Liver (tissue), 9 donors: Measurements from ENCODE around the gene AEBP1. TPM values are rescaled to one million over a fixed set of nuclear protein-coding genes. Genes with fewer than 3 reads are reported as not detected.

Experiments used
- DNase-seq: peaks from one replicate; pipeline ENCODE4 v3.0.0-alpha.2; 2017; ENCODE audit warnings: low spot score
- H3K27ac ChIP-seq, 2 donors: one replicate each; pipeline ENCODE4 v1.7.0; 2013; ENCODE audit warnings: inconsistent platforms in 2 of 2, low read length in 2 of 2, control low read depth in 1 of 2, low read depth in 1 of 2, mild to moderate bottlenecking in 1 of 2
- H3K27me3 ChIP-seq, 4 donors: one replicate each; pipeline versions ENCODE4 v1.6.1 to v1.7.0; 2013; ENCODE audit warnings: low read length in 3 of 4, inconsistent platforms in 1 of 4, mild to moderate bottlenecking in 1 of 4, moderate library complexity in 1 of 4; ENCODE audit not compliant: control insufficient read depth in 4 of 4, insufficient read depth in 4 of 4
- H3K36me3 ChIP-seq, 4 donors: one replicate each; pipeline versions ENCODE4 v1.6.1 to v1.7.0; 2013; ENCODE audit warnings: low read length in 3 of 4, mild to moderate bottlenecking in 3 of 4, low read depth in 1 of 4, moderate library complexity in 1 of 4; ENCODE audit not compliant: control insufficient read depth in 4 of 4, insufficient read depth in 3 of 4
- H3K4me1 ChIP-seq, 4 donors: one replicate each; pipeline versions ENCODE4 v1.6.1 to v1.7.0; 2013; ENCODE audit warnings: low read length in 3 of 4, mild to moderate bottlenecking in 3 of 4, moderate library complexity in 1 of 4; ENCODE audit not compliant: control insufficient read depth in 4 of 4, insufficient read depth in 4 of 4
- H3K4me3 ChIP-seq, 3 donors: one replicate each; pipeline versions ENCODE4 v1.6.1 to v1.7.0; 2013; ENCODE audit warnings: low read length in 3 of 3, control low read depth in 1 of 3, low read depth in 1 of 3, mild to moderate bottlenecking in 1 of 3
- H3K9ac ChIP-seq, 2 donors: one replicate each; pipeline ENCODE4 v1.7.0; 2013; ENCODE audit warnings: low read length in 2 of 2, mild to moderate bottlenecking in 2 of 2, moderate library complexity in 2 of 2, control low read depth in 1 of 2, low read depth in 1 of 2
- H3K9me3 ChIP-seq, 4 donors: one replicate each; pipeline versions ENCODE4 v1.6.1 to v1.7.0; 2013; ENCODE audit warnings: low read length in 3 of 4; ENCODE audit not compliant: control insufficient read depth in 4 of 4
- ATF3 ChIP-seq: IDR thresholded peaks from 2 replicates; pipeline ENCODE4 v1.6.1; 2016; ENCODE audit warnings: antibody characterized with exemption
- CTCF ChIP-seq: fragments of 150-350 bp; IDR thresholded peaks from 2 replicates; pipeline ENCODE4 v1.5.1; 2017; ENCODE audit warnings: improper control_type of control experiment, low read depth, low read length; ENCODE audit not compliant: missing input control
- EGR1 ChIP-seq, 2 donors: IDR thresholded peaks; 2 replicates each; pipeline ENCODE4 v1.6.1; 2016 to 2018; ENCODE audit warnings: antibody characterized with exemption in 2 of 2, low read depth in 2 of 2
- FOXA1 ChIP-seq: IDR thresholded peaks from 2 replicates; pipeline ENCODE4 v1.6.1; 2016; ENCODE audit warnings: antibody characterized with exemption
- FOXA2 ChIP-seq: IDR thresholded peaks from 2 replicates; pipeline ENCODE4 v1.6.1; 2016; ENCODE audit warnings: antibody characterized with exemption
- GABPA ChIP-seq, 2 donors: IDR thresholded peaks in 1 of 2; conservative IDR thresholded peaks in 1 of 2; 2 replicates each; pipeline ENCODE4 v1.6.1; 2016; ENCODE audit warnings: antibody characterized with exemption in 2 of 2, mild to moderate bottlenecking in 1 of 2, moderate library complexity in 1 of 2
- HNF4A ChIP-seq, 2 donors: conservative IDR thresholded peaks; 2 replicates each; pipeline ENCODE4 v1.6.1; 2016; ENCODE audit warnings: antibody characterized with exemption in 2 of 2, mild to moderate bottlenecking in 2 of 2
- HNF4G ChIP-seq: IDR thresholded peaks from 2 replicates; pipeline ENCODE4 v1.6.1; 2016; ENCODE audit warnings: antibody characterized with exemption
- JUND ChIP-seq, 2 donors: IDR thresholded peaks; 2 replicates each; pipeline ENCODE4 v1.6.1; 2016; ENCODE audit warnings: antibody characterized with exemption in 2 of 2
- MAX ChIP-seq: IDR thresholded peaks from 2 replicates; pipeline ENCODE4 v1.6.1; 2016; ENCODE audit warnings: antibody characterized with exemption
- NR2F2 ChIP-seq: IDR thresholded peaks from 2 replicates; pipeline ENCODE4 v1.6.1; 2016; ENCODE audit warnings: antibody characterized with exemption
- RAD21 ChIP-seq, 2 donors: IDR thresholded peaks; 2 replicates each; pipeline ENCODE4 v1.6.1; 2016; ENCODE audit warnings: antibody characterized with exemption in 2 of 2, mild to moderate bottlenecking in 2 of 2
- REST ChIP-seq: IDR thresholded peaks from 2 replicates; pipeline ENCODE4 v1.6.1; 2016; ENCODE audit warnings: antibody characterized with exemption, mild to moderate bottlenecking
- RXRA ChIP-seq, 2 donors: IDR thresholded peaks; 2 replicates each; pipeline ENCODE4 v1.6.1; 2017 to 2018; ENCODE audit warnings: antibody characterized with exemption in 2 of 2, mild to moderate bottlenecking in 1 of 2
- SP1 ChIP-seq: IDR thresholded peaks from 2 replicates; pipeline ENCODE4 v1.6.1; 2018; ENCODE audit warnings: antibody characterized with exemption, mild to moderate bottlenecking
- TAF1 ChIP-seq: conservative IDR thresholded peaks from 2 replicates; pipeline ENCODE4 v1.6.1; 2016; ENCODE audit warnings: antibody characterized with exemption, mild to moderate bottlenecking
- YY1 ChIP-seq: IDR thresholded peaks from 2 replicates; pipeline ENCODE4 v1.6.1; 2016; ENCODE audit warnings: antibody characterized with exemption, mild to moderate bottlenecking
- ZBTB33 ChIP-seq: IDR thresholded peaks from 2 replicates; pipeline ENCODE4 v1.6.1; 2016; ENCODE audit warnings: antibody characterized with exemption
- WGBS: extraction: QIAGEN DNeasy Blood & Tissue Kit; methylation state at CpG from one replicate; pipeline ENCODE4 v1.1.7; 2013; 5-methylcytosine and 5-hydroxymethylcytosine counted together
- polyA plus RNA-seq, 2 donors: library from polyadenylated mRNA; stranded (reverse) in 1 of 2; unstranded in 1 of 2; fragments of 200-250 nt in 1 of 2; fragments of >200 nt in 1 of 2; fragmentation: Nextera tagmentation in 1 of 2; extraction: Ambion mirVana in 1 of 2; gene quantifications; one replicate each; pipeline versions ENCODE4 v1.2.1 to v1.2.3, GENCODE V29; 2013 to 2015
- total RNA-seq, 2 donors: library from RNA; depleted of rRNA; stranded (reverse); fragments of >200 nt; gene quantifications; one replicate each; pipeline ENCODE4 v1.2.3, GENCODE V29; 2014
- donor health status: healthy.
- donor health status: healthy.
- donor health status: healthy.
- donor health status: healthy.
- donor health status: healthy.

Gene AEBP1
- total and polyA plus RNA-seq, 4 donors, result 3.4 to 13.3 (median 7.7) TPM

- no peak overlapping the region for H3K4me3 ChIP-seq
- DNase-seq, result no peak
Observed at GRCh38 chr7:44155191-44156185, 51.3 kb downstream of the AEBP1 start.

More at GRCh38 chr7:44155191-44156185, 51.3 kb downstream of the AEBP1 start:
- no peaks in the 10 kb centered on the region for H3K9me3 ChIP-seq
- WGBS, result 44% methylated on average over 8 of the region's 8 CpGs
- H3K9ac ChIP-seq, result no peak overlapping the region
- peaks cover 18 to 60% (median 52%) of the 10 kb centered on the region in 4 donors for H3K4me1 ChIP-seq
- TF ChIP-seq JUND (IDR thresholded peaks at IDR 0.05) (peak in 1 of 2 donors; percentile 70), CTCF (no peak), ZBTB33 (no peak), FOXA2 (peak; percentile 43), HNF4A (conservative IDR thresholded peaks at IDR 0.05) (peak; percentile 95 to 99), RXRA (IDR thresholded peaks at IDR 0.05) (peak; percentile 81 to 95), MAX (no peak), GABPA (IDR thresholded peaks at IDR 0.05 in 1 of 2, conservative IDR thresholded peaks at IDR 0.05 in 1 of 2) (peak in 1 of 2 donors; percentile 68), ATF3 (no peak), FOXA1 (no peak), TAF1 (no peak), REST (peak; percentile 33), EGR1 (IDR thresholded peaks at IDR 0.05; ENCODE audit: low read depth in 2 of 2) (no peak), RAD21 (IDR thresholded peaks at IDR 0.05) (peak in 1 of 2 donors; percentile 71), HNF4G (peak; percentile 85), SP1 (peak; percentile 83), YY1 (peak; percentile 75), NR2F2 (no peak)
- peak overlapping the region; percentile 9 to 54 for H3K27ac ChIP-seq
- H3K36me3 ChIP-seq, result peaks cover 0 to 13% (median under 1%) of the 10 kb centered on the region in 4 donors
- no peaks in the 10 kb centered on the region for H3K27me3 ChIP-seq
